RWPE2 (cell line): Measurements from ENCODE around the gene ADORA1.

ENCODE experiments used
- ATAC-seq: fragments of 200-7000 bp; cut with Tn5 transposase; 3 replicates; pipeline ENCODE4 v1.9.1; 2021; ENCODE audit warnings: low read depth
- DNase-seq: peaks from one replicate; pipeline ENCODE4 v3.0.0-alpha.2; 2020; ENCODE audit warnings: low spot score
- H3K27ac ChIP-seq: fragments of 450-650 bp; 2 replicates; pipeline ENCODE4 v1.5.1; 2017; ENCODE audit warnings: mild to moderate bottlenecking; ENCODE audit not compliant: poor library complexity, severe bottlenecking
- H3K27me3 ChIP-seq: fragments of 250-450 bp; sonication (Bioruptor Pico); 2 replicates; pipeline ENCODE4 v1.5.1; 2021; ENCODE audit warnings: mild to moderate bottlenecking, moderate library complexity; ENCODE audit not compliant: insufficient read depth, poor library complexity, severe bottlenecking
- H3K36me3 ChIP-seq: fragments of 250-450 bp; sonication (Bioruptor Pico); 2 replicates; pipeline ENCODE4 v1.5.1; 2020; ENCODE audit warnings: low read depth, mild to moderate bottlenecking, moderate library complexity
- H3K4me1 ChIP-seq: fragments of 250-450 bp; sonication (Bioruptor Pico); 2 replicates; pipeline ENCODE4 v1.5.1; 2021; ENCODE audit warnings: mild to moderate bottlenecking, moderate library complexity; ENCODE audit not compliant: insufficient read depth, poor library complexity, severe bottlenecking
- H3K4me3 ChIP-seq: fragments of 250-450 bp; sonication (Bioruptor Pico); 2 replicates; pipeline ENCODE4 v1.5.1; 2021; ENCODE audit warnings: mild to moderate bottlenecking, moderate library complexity; ENCODE audit not compliant: severe bottlenecking
- H3K9me3 ChIP-seq: fragments of 250-450 bp; sonication (Bioruptor Pico); 2 replicates; pipeline ENCODE4 v1.5.1; 2021; ENCODE audit warnings: mild to moderate bottlenecking, moderate library complexity; ENCODE audit not compliant: severe bottlenecking
- TF ChIP-seq, protein P1 (sequence below): fragments of 450-650 bp; IDR thresholded peaks from one replicate; pipeline ENCODE4 v1.5.1; 2017; ENCODE audit warnings: mild to moderate bottlenecking, moderate library complexity; ENCODE audit not compliant: poor library complexity, severe bottlenecking

ADORA1 gene

DNA sequence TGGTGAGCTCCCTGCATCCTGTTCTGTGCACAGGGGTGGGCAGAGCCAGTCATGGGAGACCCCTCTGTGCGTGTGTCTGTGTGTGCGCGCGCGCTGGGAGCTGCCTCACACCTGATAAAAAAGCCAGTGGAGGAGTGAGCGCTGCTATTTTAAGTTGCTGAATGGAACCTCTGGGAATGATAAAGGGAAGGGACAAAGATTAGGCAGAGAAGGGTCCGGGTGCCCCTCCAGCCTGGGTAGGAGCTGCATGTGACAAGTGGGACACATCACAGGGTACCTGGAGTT is 847 bp downstream of the ADORA1 start:
- peak overlapping the region; percentile 29 for H3K4me3 ChIP-seq
- H3K27ac ChIP-seq: no peak overlapping the region
- DNase-seq (no peak), ATAC-seq (no peak)
- peaks cover 4% of the 10 kb centered on the region for H3K4me1 ChIP-seq
- H3K36me3 ChIP-seq: no peaks in the 10 kb centered on the region
- TF ChIP-seq, protein P1, sequence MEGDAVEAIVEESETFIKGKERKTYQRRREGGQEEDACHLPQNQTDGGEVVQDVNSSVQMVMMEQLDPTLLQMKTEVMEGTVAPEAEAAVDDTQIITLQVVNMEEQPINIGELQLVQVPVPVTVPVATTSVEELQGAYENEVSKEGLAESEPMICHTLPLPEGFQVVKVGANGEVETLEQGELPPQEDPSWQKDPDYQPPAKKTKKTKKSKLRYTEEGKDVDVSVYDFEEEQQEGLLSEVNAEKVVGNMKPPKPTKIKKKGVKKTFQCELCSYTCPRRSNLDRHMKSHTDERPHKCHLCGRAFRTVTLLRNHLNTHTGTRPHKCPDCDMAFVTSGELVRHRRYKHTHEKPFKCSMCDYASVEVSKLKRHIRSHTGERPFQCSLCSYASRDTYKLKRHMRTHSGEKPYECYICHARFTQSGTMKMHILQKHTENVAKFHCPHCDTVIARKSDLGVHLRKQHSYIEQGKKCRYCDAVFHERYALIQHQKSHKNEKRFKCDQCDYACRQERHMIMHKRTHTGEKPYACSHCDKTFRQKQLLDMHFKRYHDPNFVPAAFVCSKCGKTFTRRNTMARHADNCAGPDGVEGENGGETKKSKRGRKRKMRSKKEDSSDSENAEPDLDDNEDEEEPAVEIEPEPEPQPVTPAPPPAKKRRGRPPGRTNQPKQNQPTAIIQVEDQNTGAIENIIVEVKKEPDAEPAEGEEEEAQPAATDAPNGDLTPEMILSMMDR: no peak
- H3K27me3 ChIP-seq: no peaks in the 10 kb centered on the region
- H3K9me3 ChIP-seq: no peaks in the 10 kb centered on the region

DNA sequence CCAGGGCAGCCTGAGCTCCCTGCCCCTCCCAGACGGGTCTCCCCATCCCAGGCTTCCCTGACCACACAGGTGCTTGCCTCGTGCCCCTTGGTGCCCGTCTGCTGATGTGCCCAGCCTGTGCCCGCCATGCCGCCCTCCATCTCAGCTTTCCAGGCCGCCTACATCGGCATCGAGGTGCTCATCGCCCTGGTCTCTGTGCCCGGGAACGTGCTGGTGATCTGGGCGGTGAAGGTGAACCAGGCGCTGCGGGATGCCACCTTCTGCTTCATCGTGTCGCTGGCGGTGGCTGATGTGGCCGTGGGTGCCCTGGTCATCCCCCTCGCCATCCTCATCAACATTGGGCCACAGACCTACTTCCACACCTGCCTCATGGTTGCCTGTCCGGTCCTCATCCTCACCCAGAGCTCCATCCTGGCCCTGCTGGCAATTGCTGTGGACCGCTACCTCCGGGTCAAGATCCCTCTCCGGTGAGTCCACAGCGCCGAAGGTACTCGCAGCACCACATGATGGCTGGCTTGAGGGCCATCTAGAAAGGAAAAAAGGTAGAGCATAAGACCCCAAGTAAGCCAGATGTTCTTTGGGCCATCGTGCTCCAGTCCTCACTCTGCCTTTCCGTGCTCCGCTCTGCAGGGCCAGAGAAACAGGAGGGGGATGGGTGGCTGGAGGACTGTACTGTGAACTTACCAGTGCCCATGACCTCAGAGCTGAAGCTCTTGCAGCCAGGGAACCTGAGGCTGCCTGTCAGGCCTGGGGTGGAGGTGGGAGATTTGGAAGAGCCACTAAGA is 1.4 kb downstream of the ADORA1 start:
- Histone ChIP-seq H3K36me3 (no peaks in the 10 kb centered on the region), H3K27ac (no peak overlapping the region), H3K9me3 (no peaks in the 10 kb centered on the region), H3K4me1 (peaks cover 4% of the 10 kb centered on the region), H3K27me3 (no peaks in the 10 kb centered on the region), H3K4me3 (no peak overlapping the region)
- no peak for ATAC-seq
- TF ChIP-seq, protein P1: no peak
- no peak for DNase-seq

DNA sequence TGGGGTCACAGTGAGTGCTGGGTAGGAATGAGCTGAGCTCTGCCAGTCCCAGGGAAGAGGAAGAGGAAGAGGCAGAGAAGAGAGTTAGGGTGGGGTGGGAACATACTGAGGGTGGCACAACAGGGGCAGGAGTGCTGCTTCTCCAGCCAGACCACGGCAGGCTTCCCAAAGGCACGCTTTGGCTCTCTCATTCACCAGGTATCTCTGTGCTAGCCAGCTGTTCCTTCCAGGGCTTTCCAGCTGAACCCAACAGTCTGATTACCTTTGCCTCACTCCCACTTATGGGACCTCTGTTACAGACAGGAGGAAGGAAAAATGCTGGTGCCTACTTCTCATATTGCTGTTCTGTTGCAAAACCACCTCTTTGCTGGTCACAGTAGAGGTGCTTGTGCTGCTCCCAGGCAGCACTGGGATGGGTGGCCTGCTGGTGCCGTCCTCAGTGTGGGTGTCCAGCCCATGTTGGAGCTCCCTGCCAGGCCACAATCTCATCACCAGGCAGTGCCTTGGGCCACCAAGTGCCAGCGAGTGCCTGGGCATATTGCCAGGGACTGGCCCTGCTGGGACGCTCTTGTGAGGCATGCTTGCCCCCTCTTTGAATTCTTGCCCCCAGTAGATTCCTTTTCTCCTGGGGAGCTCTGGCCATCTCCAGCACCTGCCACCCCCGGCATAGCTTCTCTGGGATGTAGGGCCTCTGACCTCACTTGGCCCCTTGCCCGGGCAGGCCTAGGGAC is 2.1 kb downstream of the ADORA1 start:
- Histone ChIP-seq H3K27me3 (no peaks in the 10 kb centered on the region), H3K4me1 (peaks cover 4% of the 10 kb centered on the region), H3K36me3 (no peaks in the 10 kb centered on the region), H3K4me3 (no peak overlapping the region), H3K27ac (no peak overlapping the region), H3K9me3 (no peaks in the 10 kb centered on the region)
- no peak for ATAC-seq
- DNase-seq: no peak
- TF ChIP-seq, protein P1: no peak

DNA sequence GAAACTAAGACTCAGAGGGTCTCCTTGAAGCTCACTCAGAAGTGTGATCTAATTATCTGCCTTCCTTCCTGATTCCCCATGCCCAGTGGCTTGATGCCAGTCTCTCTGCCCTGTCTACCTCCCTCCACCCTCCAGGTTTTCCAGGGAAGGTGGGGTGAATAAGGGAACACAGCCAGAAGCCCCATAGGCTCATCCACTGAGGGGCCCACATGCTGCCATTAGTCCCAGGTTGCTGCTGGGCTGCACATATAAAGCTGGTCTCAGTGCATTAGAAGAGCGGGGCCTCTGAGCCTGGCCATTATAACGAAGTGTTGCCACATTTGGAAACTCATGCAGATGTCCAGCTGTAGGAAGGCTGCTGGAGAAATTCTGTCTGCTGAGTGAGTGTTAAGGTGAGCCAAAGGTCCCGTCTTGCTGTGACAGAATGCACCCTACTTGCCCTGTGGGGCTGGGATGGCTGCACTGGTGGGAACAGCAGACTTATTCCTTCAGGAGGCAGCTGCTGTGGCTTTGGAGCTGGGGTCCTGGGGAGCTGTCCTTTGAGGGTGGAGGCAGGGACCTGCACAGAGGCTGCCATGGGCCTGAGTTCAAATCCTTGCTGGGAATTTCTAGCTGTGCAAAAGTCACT is 2.9 kb downstream of the ADORA1 start:
- Histone ChIP-seq H3K27me3 (no peaks in the 10 kb centered on the region), H3K4me3 (no peak overlapping the region), H3K36me3 (no peaks in the 10 kb centered on the region), H3K9me3 (no peaks in the 10 kb centered on the region), H3K4me1 (peaks cover 4% of the 10 kb centered on the region), H3K27ac (no peak overlapping the region)
- ATAC-seq: no peak
- no peak for DNase-seq
- TF ChIP-seq, protein P1: no peak
